SK-N-MC (cell line): ENCODE data around the gene PKM.

Experiments
- DNase-seq: peaks from one replicate; pipeline ENCODE4 v3.0.0-alpha.2; 2011; ENCODE audit warnings: low read depth, low spot score
- H3K27ac ChIP-seq: fragments of 200-600 bp; sonication (generic); 2 replicates; pipeline ENCODE4 v1.5.1; 2016; ENCODE audit warnings: mixed run types
- H3K36me3 ChIP-seq: fragments of 200-600 bp; sonication (generic); 2 replicates; pipeline ENCODE4 v1.6.1; 2017; ENCODE audit warnings: antibody characterized with exemption, low read length, mixed read lengths; ENCODE audit not compliant: insufficient read depth
- H3K4me3 ChIP-seq: fragments of 200-600 bp; sonication (generic); 2 replicates; pipeline ENCODE4 v1.5.1; 2016
- H3K9ac ChIP-seq: fragments of 200-600 bp; sonication (generic); 2 replicates; pipeline ENCODE4 v1.8.0; 2017; ENCODE audit warnings: mixed run types, mixed read lengths; ENCODE audit not compliant: insufficient read length
- H3K9me3 ChIP-seq: fragments of 200-600 bp; sonication (generic); 2 replicates; pipeline ENCODE4 v1.6.1; 2017; ENCODE audit warnings: low read depth, mild to moderate bottlenecking, antibody characterized with exemption, low read length, moderate library complexity, mixed read lengths
- EZH2 ChIP-seq: fragments of 200-600 bp; sonication (generic); IDR thresholded peaks from one replicate; pipeline ENCODE4 v1.6.1; 2017; ENCODE audit warnings: antibody characterized with exemption
- FOXP2 ChIP-seq: optimal IDR thresholded peaks from 2 replicates; pipeline ENCODE3; 2011; ENCODE audit warnings: mild to moderate bottlenecking, moderate library complexity; ENCODE audit not compliant: insufficient read depth; ENCODE audit errors: extremely low read length, control extremely low read depth
- POLR2AphosphoS5 ChIP-seq: IDR thresholded peaks from 2 replicates; pipeline ENCODE4 v1.6.1; 2012; ENCODE audit warnings: mild to moderate bottlenecking, low read depth, low read length, borderline replicate concordance

Gene PKM

GRCh38 chr15:72217216-72217615 lies 13.8 kb downstream of the PKM start:
- Histone ChIP-seq H3K4me3 (no peak overlapping the region), H3K9ac (no peak overlapping the region), H3K36me3 (peaks cover 91% of the 10 kb centered on the region), H3K27ac (peak overlapping the region; percentile 1; the same call in 1 of the 2 replicates), H3K9me3 (no peaks in the 10 kb centered on the region)
- DNase-seq, result no peak
- no peak for TF ChIP-seq POLR2AphosphoS5
- TF ChIP-seq EZH2, result no peak
- TF ChIP-seq FOXP2, result no peak

GRCh38 chr15:72216079-72216478 lies 14.9 kb downstream of the PKM start:
- Histone ChIP-seq H3K36me3 (peaks cover 95% of the 10 kb centered on the region), H3K27ac (no peak overlapping the region), H3K9ac (no peak overlapping the region), H3K9me3 (no peaks in the 10 kb centered on the region), H3K4me3 (no peak overlapping the region)
- no peak for DNase-seq
- TF ChIP-seq FOXP2 (no peak), EZH2 (no peak), POLR2AphosphoS5 (no peak)

GRCh38 chr15:72207558-72208085 lies 23.4 kb downstream of the PKM start:
- Histone ChIP-seq H3K9ac (no peak overlapping the region), H3K4me3 (no peak overlapping the region), H3K36me3 (peaks cover 97% of the 10 kb centered on the region), H3K9me3 (no peaks in the 10 kb centered on the region), H3K27ac (no peak overlapping the region)
- no peak for TF ChIP-seq EZH2
- TF ChIP-seq POLR2AphosphoS5, result no peak
- TF ChIP-seq FOXP2, result no peak
- DNase-seq, result no peak

- DNase-seq, result no peak
- Histone ChIP-seq H3K4me3 (no peak overlapping the region), H3K9me3 (no peaks in the 10 kb centered on the region), H3K27ac (no peak overlapping the region), H3K9ac (no peak overlapping the region), H3K36me3 (peaks cover 97% of the 10 kb centered on the region)
- TF ChIP-seq EZH2 (no peak), FOXP2 (no peak), POLR2AphosphoS5 (no peak)
Observed at GRCh38 chr15:72206677-72207000, 24.4 kb downstream of the PKM start.

- no peaks in the 10 kb centered on the region for H3K9me3 ChIP-seq
- no peak for TF ChIP-seq EZH2
- TF ChIP-seq FOXP2, result no peak
- TF ChIP-seq POLR2AphosphoS5, result no peak
- no peak for DNase-seq
- no peak overlapping the region for H3K4me3 ChIP-seq
- no peak overlapping the region for H3K27ac ChIP-seq
- H3K36me3 ChIP-seq, result peaks cover 97% of the 10 kb centered on the region
- H3K9ac ChIP-seq, result no peak overlapping the region
Observed at GRCh38 chr15:72205896-72206676, 24.9 kb downstream of the PKM start.

GRCh38 chr15:72205273-72205672 lies 25.7 kb downstream of the PKM start:
- DNase-seq, result no peak
- TF ChIP-seq POLR2AphosphoS5 (no peak), EZH2 (no peak), FOXP2 (no peak)
- Histone ChIP-seq H3K9me3 (no peaks in the 10 kb centered on the region), H3K27ac (no peak overlapping the region), H3K36me3 (peaks cover 97% of the 10 kb centered on the region), H3K9ac (no peak overlapping the region), H3K4me3 (no peak overlapping the region)

GRCh38 chr15:72203507-72203837 lies 27.5 kb downstream of the PKM start:
- Histone ChIP-seq H3K27ac (no peak overlapping the region), H3K9ac (no peak overlapping the region)

GRCh38 chr15:72202801-72203506 lies 28.0 kb downstream of the PKM start:
- Histone ChIP-seq H3K9ac (no peak overlapping the region), H3K9me3 (no peaks in the 10 kb centered on the region), H3K36me3 (peaks cover 97% of the 10 kb centered on the region), H3K4me3 (no peak overlapping the region), H3K27ac (no peak overlapping the region)
- no peak for DNase-seq
- no peak for TF ChIP-seq FOXP2
- TF ChIP-seq POLR2AphosphoS5, result 0 out of 2 replicates have a peak, but pooled peaks have one; percentile 2

More at GRCh38 chr15:72203507-72203837, 27.5 kb downstream of the PKM start:
- Histone ChIP-seq H3K4me3 (no peak overlapping the region), H3K9me3 (no peaks in the 10 kb centered on the region), H3K36me3 (peaks cover 98% of the 10 kb centered on the region)
- DNase-seq, result no peak
- TF ChIP-seq FOXP2 (no peak), EZH2 (no peak), POLR2AphosphoS5 (no peak; the same call in 1 of the 2 replicates)
